ENCODE results near the gene IQSEC1. TPM values are rescaled to one million over a fixed set of nuclear protein-coding genes. Genes with fewer than 3 reads are reported as not detected.

Gene IQSEC1
- total and polyA plus RNA-seq, 7 experiments from 2014 or later = 21.1 to 163 (median 70.2) TPM

DNA sequence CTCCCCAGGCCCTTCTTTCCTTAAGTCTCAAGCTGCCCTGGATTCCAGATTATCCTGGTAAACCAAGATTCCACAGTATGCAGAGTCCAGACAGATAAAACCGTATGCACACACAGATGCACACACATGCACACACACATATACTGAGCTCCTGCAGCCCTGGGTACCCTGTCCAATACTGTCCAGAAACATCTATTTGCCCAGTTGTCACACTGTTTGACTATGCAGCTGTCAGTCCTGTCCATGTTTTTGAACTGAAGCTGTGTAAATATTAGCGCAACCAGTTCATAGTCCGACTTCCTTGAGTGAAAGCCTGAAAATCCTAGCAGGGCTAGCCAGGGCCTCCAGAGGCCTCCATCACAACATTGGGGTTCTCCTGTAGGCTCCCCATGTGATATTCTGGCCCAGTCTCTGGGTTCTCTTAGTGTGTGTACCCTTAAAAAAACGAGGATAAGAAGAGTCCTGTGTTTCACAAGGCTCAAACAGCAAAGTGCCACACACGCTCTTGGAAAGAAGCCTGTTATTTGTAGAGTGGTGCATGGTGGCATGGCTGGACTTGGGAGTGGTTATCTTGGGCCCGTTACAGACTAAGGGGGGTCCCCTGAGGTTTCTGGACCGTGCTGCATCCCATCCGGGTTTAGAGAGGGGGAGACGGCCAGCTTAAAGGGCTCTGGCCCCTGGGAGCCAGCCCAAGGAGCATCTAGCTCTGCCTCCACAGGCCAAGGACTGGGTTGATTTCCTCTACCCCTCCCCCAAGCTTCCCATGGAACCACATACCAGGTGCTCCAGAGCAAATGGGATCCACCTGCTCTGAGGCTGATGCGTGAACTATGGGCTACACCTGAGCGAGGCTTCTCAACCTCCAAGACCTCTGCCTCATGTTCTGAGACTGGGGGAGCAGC lies 108.3 kb downstream of the IQSEC1 start:
- H3K4me1 ChIP-seq (ENCODE audit: control insufficient read depth in 2 of 2, insufficient read depth in 2 of 2, low read length in 2 of 2) = peaks cover 55 to 72% of the 10 kb centered on the region in 2 donors
- peaks cover 0 to 5% (median 0%) of the 10 kb centered on the region in 5 donors for H3K27me3 Mint-ChIP-seq
- H3K9me3 ChIP-seq (ENCODE audit: control insufficient read depth in 2 of 3, low read length in 3 of 3) = no peaks in the 10 kb centered on the region
- no peak for ATAC-seq
- POLR2A ChIA-PET = interaction anchor here (0.6 to 1.0 kb wide), 3 partner anchors 24 to 47 kb away, joined by 3 to 4 read pairs (median 3); no protein-coding TSS in a partner anchor
- H3K27ac Mint-ChIP-seq = peak overlapping the region in 3 of 9 donors; percentile 38 to 48 (median 40)
- H3K4me3 Mint-ChIP-seq = peak overlapping the region in 8 of 10 donors; percentile 3 to 87 (median 43)
- H3K36me3 ChIP-seq (ENCODE audit: control insufficient read depth in 2 of 3, insufficient read depth in 3 of 3, low read length in 3 of 3) = no peaks in the 10 kb centered on the region
- no peaks in the 10 kb centered on the region for H3K27me3 ChIP-seq (ENCODE audit: control insufficient read depth in 2 of 2, insufficient read depth in 2 of 2, low read length in 2 of 2)
- DNase-seq = no peak
- H3K9me3 Mint-ChIP-seq = no peaks in the 10 kb centered on the region
- peak overlapping the region; percentile 16 for H3K27ac ChIP-seq (ENCODE audit: low read depth, low read length)
- CTCF ChIA-PET = interaction anchor here (0.6 to 1.2 kb wide), 3 partner anchors 8 to 389 kb away, joined by 3 to 4 read pairs (median 4); no protein-coding TSS in a partner anchor
- H3K36me3 Mint-ChIP-seq = peaks cover 0 to 3% (median 0%) of the 10 kb centered on the region in 5 donors
- H3K4me3 ChIP-seq (ENCODE audit: low read length) = no peak overlapping the region
- H3K4me1 Mint-ChIP-seq = peaks cover 61 to 96% (median 91%) of the 10 kb centered on the region in 7 donors
- intact Hi-C loops (cut with micrococcal nuclease) = loop anchor here (5.0 to 10.0 kb wide), 4 partner anchors 153 to 1980 kb away; partner anchors contain the start of genes CCDC174 (in 1 of the 2), NR2C2 (in 1 of the 2) and RAF1 (in 1 of the 2)

DNA sequence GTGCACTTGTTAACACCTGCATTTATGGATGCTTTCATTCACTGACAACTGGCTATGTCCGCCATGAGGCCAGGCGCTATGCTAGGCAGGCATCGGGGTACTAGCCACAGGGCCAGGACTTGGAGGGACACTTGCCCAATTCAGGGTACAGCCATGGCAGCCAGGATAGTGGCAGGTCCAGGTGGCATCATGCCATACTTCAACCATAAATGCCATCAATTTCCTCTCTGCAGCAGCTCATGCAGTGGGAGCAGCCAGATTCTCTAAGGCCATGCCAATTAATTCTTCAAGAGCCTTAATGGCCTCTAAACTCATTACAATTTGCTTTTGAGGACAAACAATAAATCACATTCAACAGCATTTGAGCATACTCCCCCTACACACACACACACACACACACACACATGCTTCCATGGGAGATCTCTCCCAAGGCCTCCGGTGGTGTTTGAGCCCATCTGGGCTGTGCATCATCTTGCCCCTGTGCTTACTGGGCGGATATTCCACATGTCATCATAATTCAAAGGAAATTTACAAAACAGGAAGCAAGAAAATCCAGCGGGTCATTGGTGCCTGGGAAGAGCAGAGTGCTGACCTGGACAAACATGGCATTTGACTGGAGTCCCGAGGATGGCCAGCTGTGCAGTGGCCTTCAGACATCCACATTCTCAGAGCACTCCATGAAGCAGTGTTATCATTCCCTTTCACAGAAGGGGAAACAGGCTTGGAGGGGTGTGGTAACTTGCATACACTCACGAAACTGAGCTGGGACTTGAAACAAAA lies 109.1 kb downstream of the IQSEC1 start:
- H3K27ac Mint-ChIP-seq = peak overlapping the region in 6 of 9 donors; percentile 20 to 78 (median 50)
- ChIA-PET POLR2A (interaction anchor here (1.0 kb wide), 1 partner anchor 385 kb away, joined by 3 read pairs; no protein-coding TSS in a partner anchor), CTCF (interaction anchor here (1.2 kb wide), 1 partner anchor 20 kb away, joined by 4 read pairs; no protein-coding TSS in a partner anchor)
- no peak for DNase-seq
- intact Hi-C loops (cut with micrococcal nuclease) = loop anchor here in 1 of 2 donors (10.0 kb wide), 1 partner anchor 1981 kb away; the partner anchor contains the start of gene NR2C2
- peaks cover 0 to 5% (median 0%) of the 10 kb centered on the region in 5 donors for H3K27me3 Mint-ChIP-seq
- Histone ChIP-seq H3K27ac (ENCODE audit: low read depth, low read length) (peak overlapping the region; percentile 16), H3K27me3 (ENCODE audit: control insufficient read depth in 2 of 2, insufficient read depth in 2 of 2, low read length in 2 of 2) (no peaks in the 10 kb centered on the region), H3K9me3 (ENCODE audit: control insufficient read depth in 2 of 3, low read length in 3 of 3) (no peaks in the 10 kb centered on the region), H3K4me1 (ENCODE audit: control insufficient read depth in 2 of 2, insufficient read depth in 2 of 2, low read length in 2 of 2) (peaks cover 55 to 80% of the 10 kb centered on the region in 2 donors), H3K4me3 (ENCODE audit: low read length) (no peak overlapping the region), H3K36me3 (ENCODE audit: control insufficient read depth in 2 of 3, insufficient read depth in 3 of 3, low read length in 3 of 3) (no peaks in the 10 kb centered on the region)
- no peak for ATAC-seq
- H3K4me3 Mint-ChIP-seq = peak overlapping the region; percentile 1 to 87 (median 58)
- peaks cover 0 to 3% (median 0%) of the 10 kb centered on the region in 5 donors for H3K36me3 Mint-ChIP-seq
- H3K9me3 Mint-ChIP-seq = no peaks in the 10 kb centered on the region
- peaks cover 64 to 96% (median 92%) of the 10 kb centered on the region in 7 donors for H3K4me1 Mint-ChIP-seq

GRCh38 chr3:12963231-12963896 lies 109.9 kb downstream of the IQSEC1 start:
- intact Hi-C loops (cut with micrococcal nuclease) = loop anchor here in 1 of 2 donors (10.0 kb wide), 1 partner anchor 1981 kb away; the partner anchor contains the start of gene NR2C2
- peaks cover 0 to under 1% (median 0%) of the 10 kb centered on the region in 3 experiments for H3K36me3 ChIP-seq (ENCODE audit: control insufficient read depth in 2 of 3, insufficient read depth in 3 of 3, low read length in 3 of 3)
- no peak for ATAC-seq
- POLR2A ChIA-PET = interaction anchor here (1.0 to 3.5 kb wide), 2 partner anchors 13 to 385 kb away, joined by 3 to 13 read pairs; no protein-coding TSS in a partner anchor
- H3K27me3 Mint-ChIP-seq = peaks cover 0 to 5% (median 0%) of the 10 kb centered on the region in 5 donors
- peaks cover 0 to 3% (median 0%) of the 10 kb centered on the region in 5 donors for H3K36me3 Mint-ChIP-seq
- CTCF ChIA-PET = no interaction called here
- H3K4me3 ChIP-seq (ENCODE audit: low read length) = no peak overlapping the region
- no peak for DNase-seq
- H3K9me3 Mint-ChIP-seq = no peaks in the 10 kb centered on the region
- H3K4me1 Mint-ChIP-seq = peaks cover 65 to 96% (median 92%) of the 10 kb centered on the region in 7 donors
- no peaks in the 10 kb centered on the region for H3K9me3 ChIP-seq (ENCODE audit: control insufficient read depth in 2 of 3, low read length in 3 of 3)
- peaks cover 53 to 83% of the 10 kb centered on the region in 2 donors for H3K4me1 ChIP-seq (ENCODE audit: control insufficient read depth in 2 of 2, insufficient read depth in 2 of 2, low read length in 2 of 2)
- no peaks in the 10 kb centered on the region for H3K27me3 ChIP-seq (ENCODE audit: control insufficient read depth in 2 of 2, insufficient read depth in 2 of 2, low read length in 2 of 2)
- H3K4me3 Mint-ChIP-seq = peak overlapping the region; percentile 15 to 87 (median 58)
- no peak overlapping the region for H3K27ac ChIP-seq (ENCODE audit: low read depth, low read length)
- H3K27ac Mint-ChIP-seq = peak overlapping the region; percentile 14 to 87 (median 41)

- H3K4me3 Mint-ChIP-seq = peak overlapping the region in 4 of 10 donors; percentile 14 to 87 (median 46)
Observed at GRCh38 chr3:12962292-12962691, 110.9 kb downstream of the IQSEC1 start.

DNA sequence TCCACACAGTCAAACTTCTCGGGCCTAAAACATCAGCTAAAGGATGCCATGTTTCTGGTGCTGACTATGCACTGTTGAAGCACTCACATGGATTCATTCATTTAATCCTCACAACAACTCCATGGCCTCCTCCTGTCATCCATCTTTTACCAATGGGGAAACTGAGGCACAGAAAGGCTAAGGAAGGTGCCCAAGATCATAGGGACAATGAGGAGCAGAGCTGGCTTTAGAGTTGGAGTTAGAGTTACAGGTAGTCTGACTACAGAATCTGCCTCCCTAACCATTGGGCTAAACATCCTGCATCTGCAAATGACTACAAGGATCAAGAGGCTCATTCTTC lies 111.6 kb downstream of the IQSEC1 start:
- no peaks in the 10 kb centered on the region for H3K27me3 ChIP-seq (ENCODE audit: control insufficient read depth in 2 of 2, insufficient read depth in 2 of 2, low read length in 2 of 2)
- H3K4me1 ChIP-seq (ENCODE audit: control insufficient read depth in 2 of 2, insufficient read depth in 2 of 2, low read length in 2 of 2) = peaks cover 42 to 72% of the 10 kb centered on the region in 2 donors
- no peak for DNase-seq
- Mint-ChIP-seq H3K36me3 (peaks cover 0 to 3% (median 0%) of the 10 kb centered on the region in 5 donors), H3K4me1 (peaks cover 59 to 99% (median 95%) of the 10 kb centered on the region in 7 donors), H3K27me3 (no peaks in the 10 kb centered on the region), H3K9me3 (no peaks in the 10 kb centered on the region), H3K27ac (peak overlapping the region in 8 of 9 donors; percentile 10 to 83 (median 27)), H3K4me3 (peak overlapping the region in 9 of 10 donors; percentile 0 to 87 (median 34))
- ChIA-PET POLR2A (interaction anchor here (3.5 kb wide), 1 partner anchor 12 kb away, joined by 13 read pairs; no protein-coding TSS in a partner anchor), CTCF (interaction anchor here (0.7 kb wide), 1 partner anchor 130 kb away, joined by 4 read pairs; no protein-coding TSS in a partner anchor)
- no peaks in the 10 kb centered on the region for H3K9me3 ChIP-seq (ENCODE audit: control insufficient read depth in 2 of 3, low read length in 3 of 3)
- intact Hi-C loops (cut with micrococcal nuclease) = loop anchor here in 1 of 2 donors (10.0 kb wide), 1 partner anchor 1983 kb away; the partner anchor contains the start of gene NR2C2
- H3K36me3 ChIP-seq (ENCODE audit: control insufficient read depth in 2 of 3, insufficient read depth in 3 of 3, low read length in 3 of 3) = peaks cover 0 to 4% (median 0%) of the 10 kb centered on the region in 3 experiments
- ATAC-seq = no peak
- H3K4me3 ChIP-seq (ENCODE audit: low read length) = no peak overlapping the region
- no peak overlapping the region for H3K27ac ChIP-seq (ENCODE audit: low read depth, low read length)

More at GRCh38 chr3:12962292-12962691, 110.9 kb downstream of the IQSEC1 start:
- Histone ChIP-seq H3K9me3 (ENCODE audit: control insufficient read depth in 2 of 3, low read length in 3 of 3) (no peaks in the 10 kb centered on the region), H3K36me3 (ENCODE audit: control insufficient read depth in 2 of 3, insufficient read depth in 3 of 3, low read length in 3 of 3) (peaks cover 0 to 3% (median 0%) of the 10 kb centered on the region in 3 experiments), H3K4me3 (ENCODE audit: low read length) (no peak overlapping the region), H3K27me3 (ENCODE audit: control insufficient read depth in 2 of 2, insufficient read depth in 2 of 2, low read length in 2 of 2) (no peaks in the 10 kb centered on the region), H3K27ac (ENCODE audit: low read depth, low read length) (no peak overlapping the region), H3K4me1 (ENCODE audit: control insufficient read depth in 2 of 2, insufficient read depth in 2 of 2, low read length in 2 of 2) (peaks cover 47 to 78% of the 10 kb centered on the region in 2 donors)
- ChIA-PET POLR2A (interaction anchor here (3.5 kb wide), 1 partner anchor 12 kb away, joined by 13 read pairs; no protein-coding TSS in a partner anchor), CTCF (no interaction called here)
- no peak for DNase-seq
- peaks cover 0 to 3% (median 0%) of the 10 kb centered on the region in 5 donors for H3K27me3 Mint-ChIP-seq
- ATAC-seq = no peak
- peaks cover 0 to 3% (median 0%) of the 10 kb centered on the region in 5 donors for H3K36me3 Mint-ChIP-seq
- intact Hi-C loops (cut with micrococcal nuclease) = loop anchor here in 1 of 2 donors (10.0 kb wide), 1 partner anchor 1983 kb away; the partner anchor contains the start of gene NR2C2
- H3K4me1 Mint-ChIP-seq = peaks cover 63 to 98% (median 94%) of the 10 kb centered on the region in 7 donors
- peak overlapping the region in 7 of 9 donors; percentile 14 to 75 (median 35) for H3K27ac Mint-ChIP-seq
- no peaks in the 10 kb centered on the region for H3K9me3 Mint-ChIP-seq

All from naive thymus-derived CD4-positive, alpha-beta T cell (primary cell).